Pancreas (tissue), 10 donors: ENCODE data around the gene AJUBA. TPM values are rescaled to one million over a fixed set of nuclear protein-coding genes. Genes with fewer than 3 reads are reported as not detected.
A peak's percentile ranks its signal among the peaks of the same experiment; 100 is the strongest.
"Not testable (repeated sequence)": the region's sequence is repeated elsewhere in the genome, so short reads cannot be mapped to it uniquely, and the experiment has no call there.

Experiments used
- ATAC-seq, 4 donors: fragments of 200-7000 bp; cut with Tn5 transposase; one replicate each; pipeline versions ENCODE4 v1.8.0 to v1.9.1; 2020; ENCODE audit warnings: mild to moderate bottlenecking in 4 of 4, moderate library complexity in 4 of 4
- DNase-seq, 6 donors: peaks; one replicate each; pipeline ENCODE4 v3.0.0-alpha.2; 2020
- FAIRE-seq: peaks from 2 replicates; lab custom pipeline; 2012; peaks lifted over from hg19 to GRCh38; lab: Jason Lieb, UNC
- H3K27ac ChIP-seq, 4 donors: fragments of 200-600 bp; sonication (generic); 1 replicate in 3 of 4; 2 replicates in 1 of 4; pipeline versions ENCODE4 v1.5.0 to v1.8.0; 2020
- H3K27me3 ChIP-seq, 4 donors: fragments of 200-600 bp; one replicate each; pipeline ENCODE4 v1.8.0; 2021
- H3K36me3 ChIP-seq, 3 donors: fragments of 200-600 bp; sonication (generic) in 1 of 3; one replicate each; pipeline versions ENCODE4 v1.5.0 to v1.8.0; 2020 to 2021
- H3K4me1 ChIP-seq, 3 donors: fragments of 200-600 bp; one replicate each; pipeline ENCODE4 v1.8.0; 2021
- H3K4me3 ChIP-seq, 4 donors: fragments of 200-600 bp; sonication (generic) in 2 of 4; one replicate each; pipeline versions ENCODE4 v1.5.0 to v1.8.0; 2020 to 2021
- H3K9me3 ChIP-seq, 4 donors: fragments of 200-600 bp; one replicate each; pipeline ENCODE4 v1.8.0; 2021
- CTCF ChIP-seq, 4 donors: fragments of 200-600 bp; sonication (generic) in 3 of 4; IDR thresholded peaks; one replicate each; pipeline versions ENCODE4 v1.5.0 to v1.8.0; 2021; ENCODE audit warnings: antibody characterized with exemption in 4 of 4
- WGBS, 2 donors: extraction: QIAGEN DNeasy Blood & Tissue Kit; methylation state at CpG; one replicate each; pipeline ENCODE4 v1.1.7; 2013; 5-methylcytosine and 5-hydroxymethylcytosine counted together
- intact Hi-C, 3 donors: fragments of 100-400 bp; cut with DNase I; formaldehyde crosslinking; loops; one replicate each; pipeline versions ENCODE4 v1.11.1 to v1.14.2; 2022
- polyA plus RNA-seq, 2 donors: library from polyadenylated mRNA; stranded (reverse); fragments of 200-250 nt; gene quantifications; one replicate each; pipeline ENCODE4 v1.2.3, GENCODE V29; 2013
- total RNA-seq, 6 donors: library from RNA; stranded (reverse); fragmentation: NEBNext Ultra II Directional in 4 of 6; extraction: Animal tissue kit (Norgen Biotek cat#: 25700) in 4 of 6; gene quantifications; one replicate each; pipeline versions ENCODE4 v1.2.1 to v1.2.4, GENCODE V29; 2021 to 2023
- donor health status: healthy with polysubstance abuse.
- donor health status: DM: no; HTN: no; CAD: no; lungs with moderate emphysema.
- donor health status: DM: no; HTN: no; CAD: no.
- donor health status: control.
- donor health status: control.
- donor health status: Bipolar disorder and iron deficiency.
- donor health status: DM: yes; HTN: yes; CAD: no.
- donor health status: DM: no; HTN: no; CAD: no.
- donor health status: DM: no; HTN: no; CAD: no.
- donor health status: DM: yes; HTN: yes; CAD: no.

Gene AJUBA
- total and polyA plus RNA-seq, 8 donors: 5.4 to 17.8 (median 9.1) TPM

DNA sequence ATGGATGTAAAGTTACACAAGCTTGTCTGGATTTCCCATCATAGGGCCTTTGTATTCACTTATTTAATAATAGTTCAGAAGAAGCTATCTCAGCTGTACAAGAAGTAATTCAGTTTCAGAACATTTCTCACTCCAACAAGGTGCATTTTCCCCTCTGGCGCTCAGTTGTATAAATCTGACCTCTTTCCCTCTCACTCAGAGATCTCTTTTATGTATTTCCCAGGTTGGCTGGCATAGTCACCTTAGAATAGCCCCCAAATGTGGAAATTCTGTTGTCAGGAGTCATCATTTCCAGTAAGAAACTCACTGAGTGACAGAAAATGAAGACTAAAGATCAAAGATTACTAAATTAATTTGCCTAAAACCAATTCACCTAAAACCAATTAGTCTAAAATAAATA, 11.2 kb downstream of the AJUBA start:
- FAIRE-seq: no peak
- no peak for TF ChIP-seq CTCF (IDR thresholded peaks at IDR 0.05)

GRCh38 chr14:22966783-22967269, 15.5 kb downstream of the AJUBA start:
- H3K27ac ChIP-seq: no peak overlapping the region
- FAIRE-seq: no peak
- 50 to 53% methylated on average over 4 of the region's 4 CpGs for WGBS, 2 donors
- no peak for ATAC-seq
- H3K27me3 ChIP-seq: no peaks in the 10 kb centered on the region
- no peaks in the 10 kb centered on the region for H3K36me3 ChIP-seq
- intact Hi-C loops: no loop called here
- H3K9me3 ChIP-seq: no peaks in the 10 kb centered on the region
- TF ChIP-seq CTCF (IDR thresholded peaks at IDR 0.05): no peak
- no peak overlapping the region for H3K4me3 ChIP-seq
- H3K4me1 ChIP-seq: no peaks in the 10 kb centered on the region
- DNase-seq: no peak

More for the DNA sequence above, 11.2 kb downstream of the AJUBA start:
- intact Hi-C loops: loop anchor here in 1 of 3 donors (10.0 kb wide), 1 partner anchor 96 kb away; the partner anchor contains the start of gene LRP10
- DNase-seq (no peak), ATAC-seq (no peak)
- peaks cover 0 to 4% (median 0%) of the 10 kb centered on the region in 3 donors for H3K4me1 ChIP-seq
- no peak overlapping the region for H3K27ac ChIP-seq
- no peaks in the 10 kb centered on the region for H3K27me3 ChIP-seq
- no peaks in the 10 kb centered on the region for H3K36me3 ChIP-seq
- H3K9me3 ChIP-seq: no peaks in the 10 kb centered on the region
- no peak overlapping the region for H3K4me3 ChIP-seq
- 92 to 96% methylated on average over 1 of the region's 1 CpG for WGBS, 2 donors

- H3K4me3 ChIP-seq, H3K27me3 ChIP-seq, H3K36me3 ChIP-seq, FAIRE-seq, ATAC-seq, H3K4me1 ChIP-seq, H3K9me3 ChIP-seq, DNase-seq, H3K27ac ChIP-seq, intact Hi-C loops: not testable (repeated sequence)
- WGBS, 2 donors: 55 to 67% methylated on average over 15 of the region's 15 CpGs
These were observed 16.2 kb downstream of the AJUBA start for GRCh38 chr14:22965916-22966782.

DNA sequence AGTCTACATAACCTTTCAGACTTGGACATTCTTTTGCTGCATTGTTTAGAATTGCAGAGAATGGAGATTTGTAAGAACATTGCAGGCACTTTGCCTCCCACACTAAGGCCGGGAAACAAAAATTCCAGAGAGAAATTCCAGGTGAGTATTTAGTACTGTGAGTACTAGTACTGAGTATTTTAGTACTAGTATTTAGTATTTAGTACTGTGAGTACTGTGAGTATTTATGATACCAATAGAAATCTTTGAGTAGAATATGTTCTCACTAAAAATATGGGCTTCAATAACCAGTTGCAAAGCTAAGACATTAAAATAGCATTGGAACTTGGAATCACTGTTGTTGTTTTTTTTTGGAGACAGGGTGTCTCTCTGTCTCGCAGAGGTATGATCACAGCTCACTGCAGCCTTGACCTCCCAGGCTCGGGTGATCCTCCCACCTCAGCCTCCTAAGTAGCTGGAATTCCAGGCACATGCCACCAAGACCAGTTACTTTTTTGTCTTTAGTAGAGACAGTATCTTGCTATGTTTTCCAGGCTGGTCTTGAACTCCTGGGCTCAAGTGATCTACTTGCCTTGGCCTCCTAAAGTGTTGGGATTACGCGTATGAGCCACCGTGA, 20.2 kb downstream of the AJUBA start:
- H3K27me3 ChIP-seq: no peaks in the 10 kb centered on the region
- no peak for TF ChIP-seq CTCF (IDR thresholded peaks at IDR 0.05)
- no peak overlapping the region for H3K27ac ChIP-seq
- no peak for ATAC-seq
- H3K36me3 ChIP-seq: no peaks in the 10 kb centered on the region
- H3K4me1 ChIP-seq: no peaks in the 10 kb centered on the region
- WGBS, 2 donors: 87 to 90% methylated on average over 6 of the region's 6 CpGs
- FAIRE-seq: no peak
- intact Hi-C loops: no loop called here
- H3K4me3 ChIP-seq: no peak overlapping the region
- no peak for DNase-seq
- no peaks in the 10 kb centered on the region for H3K9me3 ChIP-seq

- DNase-seq (no peak), ATAC-seq (no peak), FAIRE-seq (no peak)
- peaks cover 0 to 17% (median 0%) of the 10 kb centered on the region in 3 donors for H3K36me3 ChIP-seq
- WGBS, 2 donors: 11 to 12% methylated on average over 19 of the region's 19 CpGs
- peak overlapping the region; percentile 45 to 62 (median 60) for H3K4me3 ChIP-seq
- no peaks in the 10 kb centered on the region for H3K9me3 ChIP-seq
- intact Hi-C loops: no loop called here
- H3K4me1 ChIP-seq: peaks cover 0 to 10% (median 3%) of the 10 kb centered on the region in 3 donors
- TF ChIP-seq CTCF (IDR thresholded peaks at IDR 0.05): no peak
- H3K27ac ChIP-seq: peak overlapping the region; percentile 66 to 93 (median 86)
- H3K27me3 ChIP-seq: no peaks in the 10 kb centered on the region
These were observed 26.4 kb downstream of the AJUBA start for GRCh38 chr14:22955702-22956569.
